CD14-positive monocyte (primary cell): ENCODE results near the gene EXT2. TPM values are rescaled to one million over a fixed set of nuclear protein-coding genes. Genes with fewer than 3 reads are reported as not detected.

Experiments used
- DNase-seq, 3 donors: peaks; one replicate each; pipeline ENCODE4 v3.0.0-alpha.2; 2011 to 2022
- H2AFZ ChIP-seq: 2 replicates; pipeline ENCODE4 v1.6.0; 2012; ENCODE audit warnings: mild to moderate bottlenecking, low read depth, low read length, inconsistent platforms; ENCODE audit not compliant: insufficient read depth, poor library complexity, severe bottlenecking
- H3K27ac ChIP-seq, 2 donors: 1 replicate in 1 of 2; 2 replicates in 1 of 2; pipeline ENCODE4 v1.5.1; 2012 to 2013; ENCODE audit warnings: low read length in 2 of 2, control low read depth in 1 of 2, inconsistent platforms in 1 of 2, low read depth in 1 of 2, mild to moderate bottlenecking in 1 of 2
- H3K27me3 ChIP-seq, 2 donors: one replicate each; pipeline versions ENCODE4 v1.6.0 to v1.6.1; 2011 to 2013; ENCODE audit warnings: low read length in 2 of 2; ENCODE audit not compliant: control insufficient read depth in 2 of 2, insufficient read depth in 2 of 2
- H3K36me3 ChIP-seq, 2 donors: replicated peaks in 1 of 2; 1 replicate in 1 of 2; 2 replicates in 1 of 2; pipeline versions ENCODE4 v1.5.1 to v1.6.1; 2012 to 2013; ENCODE audit warnings: low read length in 2 of 2, control low read depth in 1 of 2, inconsistent platforms in 1 of 2, mild to moderate bottlenecking in 1 of 2; ENCODE audit not compliant: insufficient read depth in 2 of 2, control insufficient read depth in 1 of 2
- H3K4me1 ChIP-seq, 2 donors: 1 replicate in 1 of 2; 2 replicates in 1 of 2; pipeline versions ENCODE4 v1.5.1 to v1.6.1; 2012 to 2013; ENCODE audit warnings: low read length in 2 of 2, control low read depth in 1 of 2, inconsistent platforms in 1 of 2, mild to moderate bottlenecking in 1 of 2, moderate library complexity in 1 of 2; ENCODE audit not compliant: insufficient read depth in 2 of 2, control insufficient read depth in 1 of 2
- H3K4me2 ChIP-seq: replicated peaks from 2 replicates; pipeline ENCODE3; 2012; ENCODE audit warnings: low read length, moderate library complexity, mild to moderate bottlenecking; ENCODE audit not compliant: poor library complexity, severe bottlenecking; ENCODE audit errors: extremely low read depth
- H3K4me3 ChIP-seq, 3 experiments: fragments of 200-600 bp in 1 of 3; sonication (generic) in 1 of 3; replicated peaks in 1 of 3; 1 replicate in 2 of 3; 2 replicates in 1 of 3; pipeline ENCODE4 v1.5.1; 2011 to 2013; ENCODE audit warnings: low read length in 3 of 3, mild to moderate bottlenecking in 3 of 3, control low read depth in 2 of 3, low read depth in 2 of 3, inconsistent platforms in 1 of 3, moderate library complexity in 1 of 3
- H3K79me2 ChIP-seq: 2 replicates; pipeline ENCODE4 v1.6.0; 2012; ENCODE audit warnings: mild to moderate bottlenecking, control low read depth, inconsistent platforms, low read length, moderate library complexity; ENCODE audit not compliant: insufficient read depth
- H3K9ac ChIP-seq: 2 replicates; pipeline ENCODE4 v1.6.0; 2017; ENCODE audit warnings: low read length, mild to moderate bottlenecking; ENCODE audit not compliant: insufficient read depth, poor library complexity, severe bottlenecking
- H3K9me3 ChIP-seq, 2 donors: replicated peaks in 1 of 2; 1 replicate in 1 of 2; 2 replicates in 1 of 2; pipeline versions ENCODE4 v1.5.1 to v1.6.1; 2012 to 2013; ENCODE audit warnings: low read length in 2 of 2, control low read depth in 1 of 2; ENCODE audit not compliant: control insufficient read depth in 1 of 2, insufficient read depth in 1 of 2
- H4K20me1 ChIP-seq: 2 replicates; pipeline ENCODE4 v1.6.0; 2012; ENCODE audit warnings: mild to moderate bottlenecking, low read length, control low read depth, moderate library complexity; ENCODE audit not compliant: insufficient read depth
- H3K27ac Mint-ChIP-seq, 7 donors: one replicate each; pipeline ENCODE4 v1.8.0; 2020; ENCODE audit warnings: mild to moderate bottlenecking in 7 of 7, mixed read lengths in 7 of 7, moderate library complexity in 6 of 7, inconsistent platforms in 2 of 7
- H3K27me3 Mint-ChIP-seq, 3 donors: one replicate each; pipeline ENCODE4 v1.8.0; 2021 to 2022; ENCODE audit warnings: low read depth in 3 of 3, mild to moderate bottlenecking in 3 of 3, mixed read lengths in 3 of 3, moderate library complexity in 3 of 3, inconsistent platforms in 1 of 3
- H3K36me3 Mint-ChIP-seq, 2 donors: one replicate each; pipeline ENCODE4 v1.8.0; 2020; ENCODE audit warnings: mixed read lengths in 2 of 2, inconsistent platforms in 1 of 2, mild to moderate bottlenecking in 1 of 2
- H3K4me1 Mint-ChIP-seq: one replicate; pipeline ENCODE4 v1.8.0; 2020; ENCODE audit warnings: mild to moderate bottlenecking, mixed read lengths
- H3K4me3 Mint-ChIP-seq, 2 donors: one replicate each; pipeline ENCODE4 v1.8.0; 2020; ENCODE audit warnings: mild to moderate bottlenecking in 2 of 2, mixed read lengths in 2 of 2, moderate library complexity in 1 of 2
- H3K9me3 Mint-ChIP-seq, 7 donors: one replicate each; pipeline ENCODE4 v1.8.0; 2020 to 2022; ENCODE audit warnings: mixed read lengths in 7 of 7, mild to moderate bottlenecking in 6 of 7, moderate library complexity in 6 of 7, inconsistent platforms in 2 of 7
- CTCF ChIP-seq: fragments of 200-600 bp; IDR thresholded peaks from one replicate; pipeline ENCODE4 v1.8.0; 2022; ENCODE audit warnings: antibody characterized with exemption, mild to moderate bottlenecking
- WGBS: methylation state at CpG from one replicate; pipeline ENCODE4 v1.1.5; 2013; ENCODE audit warnings: missing lambda C conversion rate; ENCODE audit not compliant: insufficient coverage; 5-methylcytosine and 5-hydroxymethylcytosine counted together
- intact Hi-C, 2 donors: fragments of 100-400 bp; cut with micrococcal nuclease; formaldehyde crosslinking; loops; one replicate each; pipeline versions ENCODE4 v1.15.0 to v1.15.1; 2023
- polyA plus RNA-seq, 3 donors: library from polyadenylated mRNA; depleted of rRNA in 1 of 3; unstranded in 2 of 3; stranded (reverse) in 1 of 3; fragments of 300-500 nt in 2 of 3; fragments of >200 nt in 1 of 3; fragmentation: Illumina TruSeq in 2 of 3; gene quantifications; 1 replicate in 2 of 3; 2 replicates in 1 of 3; pipeline ENCODE4 v1.2.3, GENCODE V29; 2012 to 2021

Gene EXT2
- polyA plus RNA-seq, 3 donors = 17.2 to 41.1 (median 34.2) TPM

DNA sequence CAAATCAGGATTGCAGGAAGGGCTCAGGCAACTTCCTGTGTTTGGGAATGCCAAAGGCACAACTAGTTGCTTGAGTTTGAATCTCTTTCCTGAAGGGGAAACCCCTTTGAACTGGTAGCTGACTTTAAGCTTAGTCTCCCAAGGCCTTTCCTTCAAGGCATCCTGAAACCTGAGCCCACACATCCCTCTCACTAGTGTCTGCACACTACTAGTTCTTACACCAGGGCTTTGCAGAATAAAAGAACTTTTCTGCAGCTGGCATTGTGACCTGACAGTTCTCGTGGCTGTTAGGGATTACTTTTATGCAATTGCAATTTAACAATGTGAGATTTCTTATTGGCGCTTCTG lies 95.4 kb downstream of the EXT2 start:
- Mint-ChIP-seq H3K9me3 (peaks cover 15 to 35% (median 27%) of the 10 kb centered on the region in 7 donors), H3K36me3 (peaks cover 39% of the 10 kb centered on the region in 2 donors), H3K4me1 (peaks cover 3% of the 10 kb centered on the region), H3K27me3 (no peaks in the 10 kb centered on the region), H3K4me3 (no peak overlapping the region), H3K27ac (peak overlapping the region in 1 of 7 donors; percentile 11)
- Histone ChIP-seq H3K27me3 (no peaks in the 10 kb centered on the region), H3K27ac (no peak overlapping the region), H3K36me3 (peaks cover 0 to 27% of the 10 kb centered on the region in 2 donors), H4K20me1 (no peaks in the 10 kb centered on the region), H3K9me3 (peaks cover 19 to 20% of the 10 kb centered on the region in 2 donors), H3K4me3 (no peak overlapping the region), H3K4me2 (no peak overlapping the region), H2AFZ (no peak overlapping the region), H3K4me1 (no peaks in the 10 kb centered on the region), H3K9ac (no peak overlapping the region), H3K79me2 (no peaks in the 10 kb centered on the region)
- no peak for DNase-seq
- 100% methylated on average over 2 of the region's 2 CpGs for WGBS
- TF ChIP-seq CTCF = no peak
- intact Hi-C loops = no loop called here

DNA sequence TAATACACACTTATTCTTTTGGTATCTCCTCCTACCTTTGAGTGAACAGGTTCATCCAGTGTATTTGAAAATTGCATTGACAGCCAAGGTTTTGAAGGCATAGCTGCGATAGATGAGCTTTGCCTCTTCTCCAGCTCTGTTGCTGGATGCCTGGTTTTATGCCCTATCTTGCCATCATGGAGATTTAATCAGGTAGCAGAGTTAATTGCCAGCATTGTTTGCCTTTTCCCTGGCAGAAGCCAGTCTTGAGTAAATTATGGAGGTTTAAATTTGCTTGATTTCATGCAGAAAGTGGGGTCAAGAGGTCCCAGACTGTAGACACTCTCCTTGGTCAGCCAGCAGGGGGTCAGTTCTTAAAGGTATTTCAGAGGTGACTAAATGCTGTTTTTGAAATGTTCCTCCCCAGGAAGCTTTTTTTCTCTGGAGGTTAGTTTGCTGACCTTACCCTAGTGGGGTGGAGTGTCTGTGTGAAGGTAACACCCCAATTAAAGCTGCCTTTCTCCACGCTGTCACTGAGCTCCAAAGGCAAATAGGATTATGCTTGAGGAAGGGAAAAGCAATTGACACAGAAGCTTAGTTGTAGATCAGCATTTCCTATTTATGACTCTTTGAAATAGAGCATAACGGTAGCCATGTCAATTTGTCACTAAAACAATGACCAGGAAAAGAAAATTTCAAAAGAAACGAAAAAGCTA lies 96.0 kb downstream of the EXT2 start:
- WGBS = 100% methylated on average over 1 of the region's 4 CpGs
- H3K4me2 ChIP-seq = no peak overlapping the region
- peaks cover 0 to 27% of the 10 kb centered on the region in 2 donors for H3K36me3 ChIP-seq
- peaks cover 18 to 38% (median 28%) of the 10 kb centered on the region in 7 donors for H3K9me3 Mint-ChIP-seq
- TF ChIP-seq CTCF = no peak
- no peaks in the 10 kb centered on the region for H3K27me3 ChIP-seq
- no peak overlapping the region for H2AFZ ChIP-seq
- no peak overlapping the region for H3K4me3 Mint-ChIP-seq
- H3K27ac Mint-ChIP-seq = no peak overlapping the region
- DNase-seq = no peak
- H4K20me1 ChIP-seq = no peaks in the 10 kb centered on the region
- H3K4me1 ChIP-seq = no peaks in the 10 kb centered on the region
- H3K27ac ChIP-seq = no peak overlapping the region
- peaks cover 39% of the 10 kb centered on the region in 2 donors for H3K36me3 Mint-ChIP-seq
- peaks cover 19 to 20% of the 10 kb centered on the region in 2 donors for H3K9me3 ChIP-seq
- H3K27me3 Mint-ChIP-seq = no peaks in the 10 kb centered on the region
- H3K4me3 ChIP-seq = no peak overlapping the region
- peaks cover 3% of the 10 kb centered on the region for H3K4me1 Mint-ChIP-seq
- intact Hi-C loops = no loop called here
- no peak overlapping the region for H3K9ac ChIP-seq
- no peaks in the 10 kb centered on the region for H3K79me2 ChIP-seq
